AG09309 (cell line): Measurements from ENCODE around the gene CMBL.

Experiments
- DNase-seq: peaks from one replicate; pipeline ENCODE4 v3.0.0-alpha.2; 2010; ENCODE audit warnings: low read depth
- H3K4me3 ChIP-seq: 2 replicates; pipeline ENCODE4 v1.5.1; 2011; ENCODE audit warnings: mild to moderate bottlenecking, low read depth, low read length, moderate library complexity; ENCODE audit not compliant: control insufficient read depth
- CTCF ChIP-seq: IDR thresholded peaks from 2 replicates; pipeline ENCODE4 v1.5.1; 2011; ENCODE audit warnings: mild to moderate bottlenecking, low read depth, low read length, inconsistent platforms; ENCODE audit not compliant: insufficient read depth, control insufficient read depth; ENCODE audit errors: missing control alignments

The CMBL gene

GRCh38 chr5:10332301-10332700 is 24.6 kb upstream of the CMBL start:
- TF ChIP-seq CTCF = no peak
- H3K4me3 ChIP-seq = no peak overlapping the region
- DNase-seq = no peak

- DNase-seq = no peak
- H3K4me3 ChIP-seq = no peak overlapping the region
- TF ChIP-seq CTCF = no peak
Measured at GRCh38 chr5:10331341-10331796, 23.7 kb upstream of the CMBL start.

GRCh38 chr5:10330511-10331230 is 23.0 kb upstream of the CMBL start:
- TF ChIP-seq CTCF = no peak
- H3K4me3 ChIP-seq = no peak overlapping the region
- DNase-seq = no peak

GRCh38 chr5:10329820-10330481 is 22.2 kb upstream of the CMBL start:
- TF ChIP-seq CTCF = no peak
- H3K4me3 ChIP-seq = no peak overlapping the region
- DNase-seq = peak; percentile 88

GRCh38 chr5:10329446-10329819 is 21.7 kb upstream of the CMBL start:
- DNase-seq = no peak
- no peak overlapping the region for H3K4me3 ChIP-seq
- TF ChIP-seq CTCF = no peak

- TF ChIP-seq CTCF = no peak
- H3K4me3 ChIP-seq = no peak overlapping the region
- no peak for DNase-seq
Measured at GRCh38 chr5:10328323-10328722, 20.6 kb upstream of the CMBL start.
